CD4-positive, alpha-beta T cell treated with Interleukin-6 at 100 ng/mL for 8 hours (primary cell): ENCODE results near the gene PILRB.

Experiments used
- DNase-seq: peaks from one replicate; pipeline ENCODE4 v3.0.0-alpha.2; 2020; ENCODE audit warnings: mixed read lengths, low spot score

Gene PILRB

DNA sequence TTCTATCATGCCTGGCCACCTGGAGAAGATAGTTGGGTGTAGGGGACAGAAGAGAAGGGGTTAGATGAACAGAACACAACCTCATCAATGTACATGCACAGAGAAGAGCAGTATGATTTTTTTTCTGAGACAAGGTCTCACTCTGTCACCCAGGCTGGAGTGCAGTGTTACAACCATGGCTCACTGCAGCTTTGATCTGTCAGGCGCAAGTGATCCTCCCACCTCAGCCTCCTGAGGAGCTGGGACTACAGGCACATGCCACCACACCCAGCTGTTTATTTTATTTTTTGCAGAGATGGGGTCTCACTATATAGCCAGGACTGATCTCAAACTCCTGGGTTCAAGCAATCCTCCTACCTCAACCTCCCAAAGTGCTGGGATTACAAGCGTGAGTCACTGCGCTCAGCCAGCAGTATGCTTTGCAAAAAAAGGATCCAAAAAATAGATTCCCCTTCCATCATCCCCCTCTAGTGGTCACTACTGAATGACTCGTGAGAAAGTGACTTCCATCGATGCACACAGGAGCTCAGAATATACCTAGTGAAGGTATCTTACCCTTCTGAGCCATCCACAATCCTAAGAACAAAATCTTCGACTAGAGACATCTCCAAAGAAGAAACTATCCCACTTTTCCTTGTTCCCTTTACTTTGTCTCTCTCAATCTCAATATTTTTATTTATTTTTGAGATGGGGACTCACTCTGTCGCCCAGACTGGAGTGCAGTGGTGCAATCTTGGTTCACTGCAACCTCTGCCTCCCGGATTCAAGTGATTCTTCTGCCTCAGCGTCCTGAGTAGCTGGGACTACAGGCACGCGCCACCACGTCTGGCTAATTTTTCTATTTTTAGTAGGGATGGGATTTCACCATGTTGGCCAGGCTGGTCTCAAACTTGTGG, 49.6 kb downstream of the PILRB start:
- peak; percentile 64 for DNase-seq

DNA sequence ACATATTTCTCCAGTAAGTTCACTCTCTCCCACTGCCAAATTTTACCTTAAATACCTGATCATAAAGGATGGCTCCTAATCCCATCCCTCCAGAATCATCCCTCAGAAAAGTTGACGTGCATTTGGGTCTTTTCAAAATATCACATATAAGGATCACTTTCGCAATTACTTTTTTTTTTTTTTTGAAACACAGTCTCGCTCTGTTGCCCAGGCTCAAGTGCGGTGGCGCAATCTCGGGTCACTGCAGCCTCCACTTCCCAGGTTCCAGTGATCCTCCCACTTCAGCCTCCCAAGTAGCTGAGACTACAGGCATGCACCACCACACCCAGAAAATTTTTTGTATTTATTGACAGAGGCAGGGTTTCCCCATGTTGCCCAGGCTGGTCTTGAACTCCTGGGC, 53.2 kb downstream of the PILRB start:
- DNase-seq: no peak

DNA sequence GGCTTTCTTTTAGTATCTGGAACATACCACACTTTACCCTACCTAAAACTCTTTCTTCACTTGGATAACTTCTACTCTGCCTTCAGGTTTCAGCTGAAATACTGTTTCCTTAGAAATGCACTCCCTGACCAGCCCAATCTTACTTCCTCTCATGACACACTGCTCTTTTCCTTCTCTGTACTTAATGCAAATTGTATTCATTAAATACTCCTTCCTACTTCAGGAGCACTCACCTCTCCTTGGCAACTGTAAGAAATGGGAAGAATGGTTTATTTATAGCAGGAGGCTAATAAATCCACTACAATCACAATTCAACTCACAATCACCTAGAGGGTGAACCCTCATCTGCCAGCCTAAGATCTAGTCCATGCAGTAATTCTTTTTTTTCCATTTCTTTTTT, 55.4 kb downstream of the PILRB start:
- no peak for DNase-seq

DNA sequence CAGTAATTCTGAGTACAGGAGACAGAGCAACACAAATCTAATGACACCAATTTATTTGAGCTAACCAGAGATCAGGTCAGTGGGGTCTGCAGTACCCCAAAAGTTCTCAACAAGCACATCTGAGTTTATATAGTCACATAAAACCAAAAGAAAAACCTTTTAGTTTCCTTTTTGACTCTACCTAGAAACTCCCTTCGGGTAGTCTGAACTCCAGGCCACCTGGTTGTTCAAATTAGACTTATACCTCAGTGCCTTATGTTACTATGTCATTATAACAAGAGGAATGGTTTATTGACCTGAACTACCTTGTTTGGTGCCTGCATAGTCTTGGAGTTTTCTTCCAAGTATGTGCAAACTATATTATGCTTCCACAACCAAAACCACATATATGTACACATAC, 56.0 kb downstream of the PILRB start:
- DNase-seq: no peak

DNA sequence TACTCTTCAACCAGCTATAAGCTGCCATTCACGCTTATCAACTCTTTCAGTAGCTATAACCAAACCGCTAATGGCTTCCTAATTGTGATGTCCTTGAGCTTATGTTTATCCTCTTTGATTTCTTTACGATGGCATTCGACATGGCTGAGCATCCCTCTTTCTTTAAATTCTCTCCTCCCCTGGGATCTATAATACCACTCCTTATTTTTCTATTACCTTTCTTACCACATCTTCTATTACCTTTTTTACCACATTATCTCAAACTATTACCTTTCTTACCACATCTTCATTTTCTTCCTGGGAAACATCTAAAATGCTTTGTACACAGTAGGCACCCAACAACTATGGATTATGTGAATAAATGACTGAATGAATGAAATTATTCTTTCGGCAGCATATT, 57.5 kb downstream of the PILRB start:
- DNase-seq: no peak
